A549 treated with dexamethasone at 1 μM for 4 hours (cell line): ENCODE measurements around the gene GIMAP6. TPM values are rescaled to one million over a fixed set of nuclear protein-coding genes. Genes with fewer than 3 reads are reported as not detected.

Source experiments
- total RNA-seq: library from RNA; stranded (reverse); fragments of 200-300 nt; extraction: Qiagen RNA extraction; gene quantifications from 5 replicates; pipeline ENCODE4 v1.2.3, GENCODE V29; 2022

GIMAP6 gene
- not detected in 5 replicates for total RNA-seq

DNA sequence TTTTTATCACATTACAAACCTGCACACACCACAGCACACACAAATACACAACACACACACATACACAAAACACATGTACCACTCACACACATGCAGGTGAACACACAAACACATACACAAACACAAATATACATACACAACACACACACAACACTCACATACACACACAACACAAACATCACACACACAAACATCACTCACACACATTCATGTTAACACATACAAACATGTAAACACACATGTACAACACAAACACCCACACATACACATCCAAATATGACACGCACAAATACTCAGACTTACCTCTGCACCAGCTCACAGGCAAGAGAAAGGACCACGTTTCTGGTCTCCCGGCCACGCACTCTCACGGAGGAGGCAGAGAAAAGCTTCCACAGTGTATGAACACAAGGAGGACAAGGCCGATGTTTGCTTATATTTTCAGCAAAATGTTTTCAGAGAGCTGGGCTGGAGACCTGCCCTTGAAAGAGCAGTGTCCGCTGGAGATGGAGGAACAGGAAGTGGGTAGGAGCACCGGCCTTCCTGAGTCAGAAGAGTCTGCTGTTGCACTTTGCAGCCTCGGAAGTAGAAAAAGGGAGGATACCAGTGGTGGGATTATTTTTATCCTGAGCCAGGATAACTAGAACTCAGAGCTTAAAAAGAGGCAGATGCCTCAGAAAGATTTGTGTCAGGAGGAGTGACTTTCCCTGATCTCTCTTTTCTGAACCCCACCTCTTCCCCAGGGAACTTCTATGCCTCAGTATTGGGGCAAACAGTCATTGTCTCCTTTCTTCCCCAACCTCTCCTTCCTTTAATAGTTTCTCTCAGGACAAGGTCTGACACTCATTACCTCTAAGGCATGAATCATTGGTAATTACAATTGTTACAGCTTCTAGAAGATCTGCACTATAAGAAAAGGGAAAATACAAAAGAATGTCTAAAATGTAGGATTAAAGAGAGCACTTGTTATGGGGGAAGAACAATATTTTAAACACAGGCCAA lies at the start of gene GIMAP6:
Gene GIMAP6 (minus strand): TSS at position 520 of the 999 bp plus-strand sequence. CDS start 2,243 bp downstream, outside the sequence.

Other genes starting within 250 kb of the GIMAP6 start
- not detected in 5 replicates for gene GIMAP8, start 181.8 kb downstream of the GIMAP6 start, total RNA-seq
- gene GIMAP7, start 117.5 kb downstream of the GIMAP6 start, total RNA-seq: not detected in 5 replicates
- gene GIMAP4, start 65.0 kb downstream of the GIMAP6 start, total RNA-seq: not detected in 5 replicates
- not detected in 5 replicates for gene GIMAP2, start 53.3 kb upstream of the GIMAP6 start, total RNA-seq
- gene GIMAP1, start 84.2 kb upstream of the GIMAP6 start, total RNA-seq: not detected in 5 replicates
- gene GIMAP5, start 105.0 kb upstream of the GIMAP6 start, total RNA-seq: 0.09 TPM in 2 of 5 replicates, not detected in the others
- gene TMEM176B, start 168.0 kb upstream of the GIMAP6 start, total RNA-seq: 0.12 to 0.22 TPM (median 0.14 TPM) in 3 of 5 replicates, not detected in the others
- 0.09 TPM in 1 of 5 replicates, not detected in the others for gene TMEM176A, start 168.4 kb upstream of the GIMAP6 start, total RNA-seq
- gene AOC1, start 220.1 kb upstream of the GIMAP6 start, total RNA-seq: 0.08 TPM in 1 of 5 replicates, not detected in the others